NCI-H1436 treated with DMSO at 0.1 percent for 48 hours (cell line): ENCODE results near the gene TEDDM1.

Source experiments
- DNase-seq: peaks from one replicate; lab custom pipeline; 2025; lab: John Stamatoyannopoulos, UW

The TEDDM1 gene

DNA sequence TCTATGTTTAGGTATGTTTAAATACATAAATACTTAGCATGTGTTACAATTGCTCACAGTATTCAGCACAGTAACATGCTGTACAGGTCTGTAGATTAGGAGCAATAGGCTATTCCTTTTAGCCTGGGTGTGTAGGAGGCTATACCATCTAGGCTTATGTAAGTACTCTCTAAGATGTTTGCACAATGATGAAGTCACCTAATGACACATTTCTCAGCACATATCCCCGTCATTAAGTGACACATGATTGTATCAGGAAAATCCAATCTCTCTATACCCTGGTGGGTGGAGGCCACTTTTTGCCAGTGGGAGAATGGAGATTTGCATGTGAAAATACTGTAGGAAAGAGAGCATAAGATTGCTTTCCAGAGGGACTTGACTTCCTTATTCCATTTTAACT is 5.5 kb upstream of the TEDDM1 start:
- DNase-seq, result no peak

GRCh38 chr1:182405578-182405977 is 5.1 kb upstream of the TEDDM1 start:
- DNase-seq, result no peak

- no peak for DNase-seq
Observed at GRCh38 chr1:182404781-182405180, 4.3 kb upstream of the TEDDM1 start.

DNA sequence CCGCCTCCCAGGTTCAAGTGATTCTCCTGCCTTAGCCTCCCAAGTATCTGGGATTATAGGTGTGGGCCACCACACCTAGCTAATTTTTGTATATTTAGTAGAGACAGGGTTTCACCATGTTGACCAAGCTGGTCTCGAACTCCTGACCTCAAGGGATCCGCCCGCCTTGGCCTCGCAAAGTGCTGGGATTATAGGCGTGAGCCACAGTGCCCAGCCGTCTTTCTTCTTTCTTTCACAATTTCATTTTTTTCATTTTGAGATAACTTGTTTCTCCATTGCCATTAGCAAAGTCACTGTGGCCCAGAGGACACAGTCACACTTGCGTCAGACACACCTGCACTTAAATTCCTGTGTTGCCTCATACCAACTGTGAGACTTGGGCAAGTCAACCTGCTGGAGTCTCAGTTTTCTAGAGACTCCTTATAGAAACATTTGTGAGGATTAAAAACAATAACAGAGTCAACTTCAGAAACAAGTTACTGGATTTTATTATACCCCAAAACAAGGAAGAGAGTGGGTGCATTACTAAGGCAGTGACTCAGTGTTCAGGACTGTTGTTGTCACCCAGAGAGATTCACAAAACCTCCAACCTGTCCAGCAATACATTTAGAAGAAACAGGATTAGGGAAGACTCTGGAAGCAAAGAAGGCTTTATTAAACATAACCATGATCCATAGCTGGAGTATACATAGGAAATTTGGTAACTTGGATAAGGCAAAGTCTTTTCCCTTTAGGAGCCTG is 2.6 kb downstream of the TEDDM1 start:
- no peak for DNase-seq

GRCh38 chr1:182395906-182396305 is 4.6 kb downstream of the TEDDM1 start:
- DNase-seq, result no peak

- no peak for DNase-seq
Observed at GRCh38 chr1:182394055-182394775, 6.3 kb downstream of the TEDDM1 start.

DNA sequence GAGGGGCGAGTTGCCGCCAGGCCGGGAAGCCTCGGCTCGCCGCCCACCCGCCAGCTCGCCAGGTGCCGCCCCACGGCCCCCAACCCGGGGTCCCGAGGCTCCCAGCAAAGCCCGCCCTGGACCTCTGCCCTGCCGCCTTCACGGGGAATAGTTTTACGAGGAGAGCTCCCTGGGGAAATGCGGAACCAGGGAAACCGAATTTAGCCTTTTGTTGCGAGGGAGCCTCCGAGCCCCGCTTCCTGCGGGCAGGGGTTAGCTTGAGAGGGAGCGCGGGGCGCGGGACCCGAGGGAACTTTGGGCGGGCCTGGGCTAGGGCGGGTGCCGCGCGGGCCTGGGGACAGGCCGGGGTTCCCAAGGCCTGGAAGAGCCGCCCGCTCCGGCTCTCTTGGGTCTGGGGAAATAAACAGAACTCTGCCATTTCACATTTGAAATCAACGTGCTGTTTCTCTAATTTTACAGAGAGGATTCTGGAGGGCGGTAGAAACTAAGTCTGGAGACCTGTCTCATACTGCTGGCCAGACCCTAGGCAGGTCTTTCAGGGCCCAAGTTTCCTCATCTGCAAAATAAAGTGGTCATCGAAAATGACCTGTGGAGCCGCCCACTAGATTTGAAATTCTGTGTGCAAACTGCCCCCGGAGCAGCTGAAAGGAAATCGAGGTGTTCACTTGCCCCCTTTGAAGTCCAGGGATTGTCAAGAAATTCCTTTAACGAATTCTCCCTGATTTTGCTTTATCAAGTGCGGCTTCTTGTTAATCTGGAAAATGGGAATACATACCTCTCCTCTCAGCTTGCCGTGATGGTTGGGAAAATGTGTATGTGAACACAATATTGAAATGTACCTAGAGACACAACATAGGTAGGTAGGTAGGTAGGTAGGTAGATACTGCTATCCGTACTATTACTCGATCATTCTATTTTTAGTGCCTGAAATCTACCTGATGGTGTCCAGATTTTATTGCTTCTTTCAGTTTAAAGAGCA is 8.1 kb downstream of the TEDDM1 start:
- DNase-seq, result peak; percentile 60

DNA sequence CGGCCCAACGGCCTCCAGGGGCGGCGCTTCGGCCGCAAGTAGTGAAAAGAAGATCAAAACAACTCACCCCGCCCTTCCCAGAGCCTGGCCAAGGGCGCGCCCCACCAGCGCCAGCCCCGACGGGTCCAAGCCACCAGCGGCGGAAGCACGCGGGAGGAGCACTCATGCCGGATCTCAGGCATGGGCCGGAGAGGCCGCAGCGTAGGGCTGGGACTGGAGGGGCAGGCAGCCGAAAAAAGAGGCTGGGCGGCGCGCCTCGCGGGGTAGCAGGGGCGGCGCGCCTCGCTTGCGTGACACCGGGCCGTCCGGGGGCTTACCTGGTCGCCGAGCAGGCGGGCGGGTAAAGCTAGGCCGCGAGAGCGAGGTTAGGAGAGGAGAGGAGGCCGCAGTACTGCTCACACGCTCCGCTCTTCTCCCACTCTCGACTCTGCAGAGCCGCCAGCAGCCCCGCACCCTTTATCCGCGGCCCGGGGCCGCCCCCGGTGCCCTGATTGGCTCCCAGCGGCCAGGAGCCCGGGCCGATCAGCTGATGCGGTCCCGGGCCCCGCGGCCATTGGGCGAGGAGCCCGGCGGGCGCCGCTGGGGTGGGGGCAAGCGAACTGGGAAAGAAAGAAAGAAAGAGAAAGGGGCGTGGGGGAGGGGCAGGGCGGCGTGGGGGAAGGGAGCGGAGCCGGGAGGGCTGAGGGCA is 9.0 kb downstream of the TEDDM1 start, which contains the start of gene GLUL:
TSS of gene GLUL (minus strand) at position 429 of the 688 bp plus-strand sequence. CDS start 3,053 bp downstream, outside the sequence.
- DNase-seq, result peak; percentile 64

- no peak for DNase-seq
Observed at GRCh38 chr1:182391028-182391361, 9.5 kb downstream of the TEDDM1 start.

DNA sequence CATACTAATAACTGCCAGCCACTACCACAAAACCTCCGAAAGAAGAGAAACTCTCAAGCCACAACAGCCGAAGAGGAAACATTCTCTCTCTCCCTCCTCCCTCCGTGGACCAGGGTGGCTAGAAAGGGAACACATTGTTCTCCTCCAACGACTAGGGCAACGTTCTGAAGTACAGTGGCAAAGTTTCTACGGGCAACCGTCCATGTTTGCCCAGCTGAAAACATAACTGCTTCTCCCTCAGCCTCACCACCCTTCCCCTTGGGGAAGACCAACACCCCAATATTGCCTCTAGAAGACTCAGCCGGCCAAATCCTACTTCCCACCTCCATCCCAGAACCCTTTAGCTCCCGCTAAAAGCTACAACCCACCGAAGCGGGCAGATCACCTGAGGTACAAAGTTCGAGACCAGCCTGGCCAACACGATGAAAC is 10.8 kb downstream of the TEDDM1 start:
- no peak for DNase-seq

- no peak for DNase-seq
Observed at GRCh38 chr1:182388392-182389134, 11.9 kb downstream of the TEDDM1 start.

DNA sequence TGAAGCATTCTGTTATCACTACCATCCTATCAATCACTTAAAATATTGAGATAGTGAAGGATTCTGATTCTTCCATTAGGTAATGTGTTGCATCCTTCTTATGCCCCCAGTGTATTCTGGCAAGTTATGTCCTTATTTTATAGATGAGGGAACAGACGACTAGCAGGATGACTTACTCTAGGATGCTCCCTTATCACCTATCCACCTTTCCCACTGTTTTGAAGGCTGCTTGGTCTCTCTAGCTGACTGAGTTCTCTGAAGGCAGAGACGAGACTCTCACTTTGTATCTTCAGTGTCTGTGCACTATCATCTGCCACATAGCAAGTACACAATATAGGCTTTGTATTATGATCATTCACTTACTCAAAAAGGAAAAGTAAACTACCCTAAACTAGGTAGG is 12.9 kb downstream of the TEDDM1 start:
- DNase-seq, result no peak

- no peak for DNase-seq
Observed at GRCh38 chr1:182386980-182387379, 13.5 kb downstream of the TEDDM1 start.

DNA sequence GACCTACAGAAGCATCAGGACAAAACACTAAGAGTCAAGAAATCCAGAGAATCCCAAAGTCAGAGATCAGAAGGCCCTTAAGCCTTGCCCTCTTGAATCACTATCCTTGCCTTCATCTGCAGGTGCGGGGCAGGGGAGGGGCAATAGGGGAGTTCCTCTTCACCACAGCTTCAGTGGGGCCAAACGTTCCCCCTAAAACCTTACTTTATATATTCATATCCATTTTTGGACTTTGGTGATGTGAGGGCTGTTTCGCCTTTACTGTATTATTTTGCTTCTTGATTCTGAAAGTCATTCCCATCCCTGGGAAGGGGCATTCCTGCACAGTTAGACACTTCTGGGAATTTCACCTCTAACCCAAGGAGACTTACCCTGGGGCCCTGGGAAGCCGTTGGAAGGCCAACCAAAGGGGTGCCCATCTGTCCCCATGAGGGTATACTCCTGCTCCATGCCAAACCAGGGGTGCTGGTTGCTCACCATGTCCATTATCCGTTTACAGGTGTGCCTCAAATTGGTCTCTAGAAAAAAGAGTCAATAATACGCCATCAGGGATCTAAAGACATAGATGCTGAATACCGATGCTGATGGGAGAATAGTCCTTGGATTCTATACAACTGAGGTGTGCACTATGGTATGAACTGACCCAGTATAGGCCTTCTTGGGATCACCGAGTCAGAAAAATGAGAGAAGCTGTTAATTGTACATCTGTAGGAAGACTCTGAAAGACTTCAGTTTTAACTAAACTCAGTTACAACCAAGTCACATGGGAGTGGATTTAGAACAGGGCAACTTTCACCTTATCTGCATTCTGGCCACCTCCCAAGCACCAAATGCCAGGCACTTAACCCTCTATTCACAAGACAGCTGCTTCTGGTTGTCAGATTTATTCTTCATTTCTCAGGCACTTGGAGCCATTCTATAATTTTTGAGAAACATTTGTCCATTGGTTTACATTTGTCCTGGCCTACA is 14.3 kb downstream of the TEDDM1 start:
- DNase-seq, result no peak

GRCh38 chr1:182384387-182384960 is 16.0 kb downstream of the TEDDM1 start:
- DNase-seq, result no peak

DNA sequence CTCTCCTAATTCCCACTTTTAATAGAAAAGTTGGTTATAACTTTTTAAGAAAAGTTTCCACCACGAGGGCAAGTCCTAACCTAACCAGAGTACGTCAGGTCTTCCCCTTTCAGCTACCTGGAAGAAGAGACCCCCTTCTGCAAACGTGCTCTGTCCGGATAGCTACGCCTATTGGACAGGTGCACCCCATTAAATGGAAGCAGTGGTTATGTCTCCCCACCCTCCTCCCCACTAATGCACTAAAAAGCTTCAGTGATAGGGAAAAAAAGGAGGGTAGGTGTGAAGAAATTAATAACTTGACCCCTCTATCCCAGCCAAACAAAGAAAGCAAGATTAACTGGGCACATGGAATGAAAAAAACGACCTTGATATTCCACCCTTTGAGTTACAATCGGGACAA is 16.5 kb downstream of the TEDDM1 start:
- no peak for DNase-seq

- no peak for DNase-seq
Observed at GRCh38 chr1:182383037-182383661, 17.3 kb downstream of the TEDDM1 start.

DNA sequence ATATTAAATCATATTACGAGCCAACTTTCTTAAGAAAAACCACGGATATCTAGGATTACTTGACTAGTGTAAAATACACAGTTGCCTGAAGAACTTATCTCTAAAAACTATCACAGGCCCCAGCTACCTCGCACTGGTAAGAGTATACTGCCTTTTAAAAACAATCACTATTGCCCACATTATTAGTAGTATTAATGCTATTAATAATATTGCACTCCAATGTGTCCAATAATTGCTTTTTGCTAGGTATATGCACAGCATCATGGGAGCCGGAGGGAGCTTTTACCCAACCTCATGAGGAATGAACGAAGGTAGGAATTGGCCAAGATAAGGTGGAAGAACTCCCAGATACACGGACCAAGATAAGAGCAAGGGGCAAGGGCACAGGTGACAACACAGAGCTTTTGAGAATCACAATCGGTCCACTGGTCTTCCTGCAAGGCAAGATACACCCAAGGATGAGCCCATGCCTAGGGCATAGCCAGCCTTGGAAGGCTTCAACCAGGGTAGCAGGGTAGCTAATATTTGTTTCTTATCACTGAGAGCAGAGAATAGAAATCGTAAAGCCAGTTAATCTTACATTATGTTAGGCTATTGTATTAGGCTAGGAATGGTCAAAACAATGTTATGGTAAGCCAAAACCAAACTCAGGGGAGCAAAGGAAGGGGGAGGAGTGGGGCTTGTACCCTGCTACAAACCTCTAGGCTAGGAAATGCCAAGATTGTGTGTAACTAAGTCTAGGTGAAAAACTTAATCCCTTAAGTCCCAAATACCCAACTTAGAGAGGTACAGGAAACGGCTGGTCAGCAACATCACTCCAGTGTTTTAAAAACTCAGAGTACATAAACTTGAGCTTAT is 18.3 kb downstream of the TEDDM1 start:
- no peak for DNase-seq
